NCI-H1694 (cell line): Measurements from ENCODE around the gene TOGARAM1.

Experiments used
- DNase-seq: peaks from one replicate; lab custom pipeline; 2025; lab: John Stamatoyannopoulos, UW

TOGARAM1 gene

GRCh38 chr14:44963775-44964380 is 1.9 kb downstream of the TOGARAM1 start:
- peak; percentile 34 for DNase-seq

- DNase-seq = no peak
Measured at GRCh38 chr14:44966601-44967336, 4.8 kb downstream of the TOGARAM1 start.

GRCh38 chr14:44968714-44969113 is 6.7 kb downstream of the TOGARAM1 start:
- DNase-seq = no peak

DNA sequence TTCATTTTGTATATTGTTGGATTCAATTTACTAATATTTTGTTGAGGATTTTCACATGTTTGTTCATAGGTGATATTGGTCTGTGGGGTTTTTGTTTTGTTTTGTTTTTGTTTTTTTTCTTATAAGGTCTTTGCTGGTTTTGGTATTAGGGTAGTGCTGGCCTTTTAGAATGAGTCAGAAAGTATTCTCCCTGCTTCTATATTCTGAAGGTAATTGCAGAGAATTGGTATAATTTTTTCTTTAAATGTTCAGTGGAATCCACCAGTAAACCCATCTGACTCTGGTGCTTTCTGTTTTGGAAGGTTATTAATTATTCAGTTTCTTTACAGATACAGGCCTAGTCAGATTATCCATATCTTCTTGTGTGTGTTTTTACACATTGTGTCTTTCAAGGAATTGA is 8.9 kb downstream of the TOGARAM1 start:
- no peak for DNase-seq

GRCh38 chr14:44971459-44971858 is 9.5 kb downstream of the TOGARAM1 start:
- DNase-seq = no peak

DNA sequence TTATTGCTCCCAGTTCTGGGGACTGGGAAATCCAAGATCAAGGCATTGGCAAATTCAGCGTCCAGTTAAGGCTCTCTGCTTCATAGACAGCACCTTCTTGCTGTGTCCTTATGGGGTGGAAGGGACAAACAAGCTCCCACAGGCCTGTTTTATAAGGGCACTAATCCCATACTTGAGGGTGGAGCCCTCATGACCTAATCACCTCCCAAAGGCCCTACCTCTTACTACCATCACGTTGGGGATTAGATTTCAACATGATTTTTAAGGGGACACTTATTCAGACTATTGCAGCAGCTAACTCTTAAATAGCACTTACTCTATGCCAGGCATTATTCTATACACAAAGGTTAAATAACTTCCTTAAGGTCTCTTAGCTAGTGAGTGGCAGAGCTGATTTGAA is 17.3 kb downstream of the TOGARAM1 start:
- no peak for DNase-seq

- DNase-seq = no peak
Measured at GRCh38 chr14:44979740-44980356, 17.9 kb downstream of the TOGARAM1 start.

- DNase-seq = no peak
Measured at GRCh38 chr14:44981198-44981597, 19.2 kb downstream of the TOGARAM1 start.

- DNase-seq = no peak
Measured at GRCh38 chr14:44982594-44982993, 20.6 kb downstream of the TOGARAM1 start.

DNA sequence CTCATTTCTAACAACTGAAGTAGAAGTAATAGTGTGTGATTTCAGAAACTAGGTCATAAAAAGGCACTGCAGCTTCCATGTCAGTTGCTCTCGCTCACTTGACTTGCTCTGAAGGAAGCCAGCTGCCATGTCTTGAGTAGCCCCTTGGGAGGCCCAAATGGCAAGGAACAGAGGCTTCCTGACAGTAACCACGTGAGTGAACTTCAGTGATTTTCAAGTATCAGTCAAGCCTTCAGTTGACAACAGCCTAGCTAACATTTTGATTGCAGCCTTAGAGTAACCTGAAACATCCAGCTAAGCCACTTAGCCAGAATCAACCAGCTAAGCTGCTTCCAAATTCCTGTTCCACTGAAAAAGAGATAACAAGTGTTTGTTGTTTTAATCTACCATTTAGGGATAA is 26.7 kb downstream of the TOGARAM1 start:
- DNase-seq = no peak

DNA sequence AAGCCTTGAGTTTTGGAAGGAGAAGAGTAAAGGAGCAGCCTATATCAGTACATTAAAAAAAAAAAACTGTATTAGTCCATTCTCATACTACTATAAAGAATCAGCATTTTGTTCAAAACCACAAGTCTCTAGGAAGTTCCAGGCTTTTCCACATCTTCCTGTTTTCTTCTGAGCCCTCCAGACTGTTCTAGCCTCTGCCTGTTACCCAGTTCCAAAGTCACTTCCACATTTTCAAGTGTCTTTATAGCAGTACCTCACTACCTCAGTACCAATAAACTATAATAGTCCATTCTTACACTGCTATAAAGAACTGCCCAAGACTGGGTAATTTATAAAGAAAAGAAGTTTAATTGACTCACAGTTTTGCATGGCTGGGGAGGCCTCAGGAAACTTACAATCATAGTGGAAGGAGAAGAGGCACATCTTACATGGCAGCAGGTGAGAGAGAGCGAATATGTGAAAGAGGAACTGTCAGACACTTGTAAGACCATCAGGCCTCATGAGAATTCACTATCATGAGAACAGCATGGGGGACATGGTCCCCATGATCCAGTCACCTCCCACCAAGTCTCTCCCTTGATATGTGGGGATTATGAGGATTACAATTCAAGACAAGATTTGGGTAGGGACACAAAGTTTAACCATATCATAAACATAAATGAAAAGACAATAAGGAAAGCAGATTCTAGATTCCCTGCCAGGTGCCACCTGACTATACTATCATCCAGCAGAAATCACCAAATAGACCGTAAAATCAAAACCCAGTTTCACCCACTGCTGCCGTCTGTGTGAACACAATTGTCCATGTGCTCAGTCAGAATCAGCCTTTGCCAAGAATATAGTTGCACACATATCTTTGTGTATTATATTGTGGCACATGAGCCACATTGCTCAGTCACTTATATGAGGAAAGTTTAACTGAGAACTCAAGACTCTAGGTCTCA is 27.8 kb downstream of the TOGARAM1 start:
- no peak for DNase-seq

DNA sequence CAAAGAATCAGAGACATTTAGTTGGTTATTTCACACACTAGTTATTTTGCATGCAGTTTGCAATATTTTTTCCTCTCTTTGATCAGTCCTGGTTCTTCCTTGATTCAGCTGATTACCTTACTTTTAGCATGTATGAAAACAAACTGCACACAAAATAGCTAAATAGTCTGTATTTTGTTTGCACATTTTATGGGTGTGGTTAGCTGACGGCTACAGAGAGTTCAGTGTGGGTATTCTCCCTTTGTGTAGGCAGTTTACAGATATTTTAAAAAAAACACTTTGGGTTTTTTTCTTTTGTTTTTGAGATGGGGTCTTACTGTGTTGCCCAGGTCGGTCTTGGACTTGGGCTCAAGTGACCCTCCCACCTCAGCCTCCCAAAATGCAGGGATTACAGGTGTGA is 28.5 kb downstream of the TOGARAM1 start:
- no peak for DNase-seq

DNA sequence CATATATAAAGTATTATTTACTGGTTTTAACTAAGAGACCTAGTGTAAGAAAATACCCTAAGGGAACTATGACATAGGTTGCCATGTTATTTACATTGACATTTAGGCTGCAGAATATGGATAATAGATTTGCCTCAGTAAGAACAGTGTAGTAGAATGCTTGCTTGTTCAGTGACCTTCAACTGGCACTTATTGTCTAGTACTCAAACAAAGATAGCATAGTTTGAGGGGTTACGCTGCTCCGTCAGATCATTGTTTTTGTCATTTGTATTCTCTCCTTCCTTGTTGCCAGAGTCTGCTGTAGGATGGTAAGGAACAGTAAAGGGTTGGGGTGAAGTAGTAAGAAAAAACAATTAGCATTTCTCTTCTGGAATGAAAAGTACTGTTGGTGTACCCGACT is 33.2 kb downstream of the TOGARAM1 start:
- no peak for DNase-seq

DNA sequence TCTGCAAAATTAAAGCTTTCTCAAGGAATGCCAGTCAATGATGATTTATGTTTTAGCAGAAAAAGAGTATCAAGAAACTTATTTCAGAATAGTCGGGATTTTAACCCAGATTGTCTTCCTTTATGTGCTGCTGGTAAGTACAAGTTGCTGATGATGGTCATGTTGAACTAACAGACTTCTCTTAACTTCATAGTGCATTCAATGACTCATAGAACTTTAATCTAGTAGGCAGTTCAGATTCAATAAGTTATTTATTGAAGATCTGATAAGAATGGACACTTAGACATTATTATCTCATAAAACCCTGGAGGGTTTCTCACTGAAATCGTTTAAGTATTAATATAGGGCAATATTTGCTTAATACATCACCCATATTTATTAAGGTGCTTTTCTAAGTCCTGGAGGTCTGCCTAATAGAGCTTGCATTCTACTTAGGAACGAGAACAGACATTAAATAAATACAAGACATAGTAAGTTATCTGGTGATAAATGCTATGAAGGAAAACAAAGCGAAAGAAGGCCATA is 33.8 kb downstream of the TOGARAM1 start:
- DNase-seq = no peak

- DNase-seq = no peak
Measured at GRCh38 chr14:45003924-45004323, 41.9 kb downstream of the TOGARAM1 start.

DNA sequence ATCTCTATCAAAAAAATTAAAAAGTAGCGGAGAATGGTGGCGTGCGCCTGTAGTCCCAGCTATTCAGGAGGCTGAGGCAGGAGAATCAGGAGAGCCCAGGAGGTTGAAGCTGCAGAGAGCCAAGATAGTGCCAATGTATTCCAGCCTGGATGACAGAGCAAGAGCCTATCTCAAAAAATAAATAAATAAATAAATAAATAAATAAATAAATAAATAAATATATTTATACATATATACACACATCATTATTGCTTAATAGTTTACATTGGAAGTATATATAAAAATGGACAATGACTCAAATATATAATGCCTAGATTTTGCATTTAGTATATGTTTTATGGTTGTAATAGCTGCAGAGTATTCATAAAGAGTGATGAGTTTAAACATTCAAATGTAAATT is 53.1 kb downstream of the TOGARAM1 start:
- no peak for DNase-seq

DNA sequence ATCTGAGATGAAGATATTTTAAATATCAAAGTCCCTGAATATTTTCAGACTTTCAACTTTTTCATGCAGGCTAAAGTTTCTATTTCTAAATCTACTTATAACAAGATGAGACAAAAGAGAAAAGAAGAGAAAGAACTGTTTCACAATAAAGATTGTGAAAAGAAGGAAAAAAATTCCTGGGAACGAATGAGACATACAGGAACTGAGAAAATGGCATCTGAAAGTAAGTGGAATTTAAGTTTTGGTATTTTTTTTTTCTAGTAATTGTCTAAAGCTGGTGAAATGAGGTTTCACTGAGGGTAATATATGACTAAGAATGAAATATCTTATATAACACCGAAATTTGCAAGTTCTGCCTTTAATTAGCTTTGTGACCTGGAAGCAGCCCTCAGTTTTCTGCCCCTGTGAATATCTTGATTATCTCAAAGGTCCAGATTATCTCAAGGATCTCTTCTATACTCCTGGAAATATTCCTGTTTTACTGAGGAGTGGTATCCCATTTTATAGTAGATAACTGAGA is 66.2 kb downstream of the TOGARAM1 start:
- no peak for DNase-seq

- DNase-seq = no peak
Measured at GRCh38 chr14:45034730-45035129, 72.7 kb downstream of the TOGARAM1 start.

GRCh38 chr14:45038256-45038655 is 76.3 kb downstream of the TOGARAM1 start:
- DNase-seq = no peak

DNA sequence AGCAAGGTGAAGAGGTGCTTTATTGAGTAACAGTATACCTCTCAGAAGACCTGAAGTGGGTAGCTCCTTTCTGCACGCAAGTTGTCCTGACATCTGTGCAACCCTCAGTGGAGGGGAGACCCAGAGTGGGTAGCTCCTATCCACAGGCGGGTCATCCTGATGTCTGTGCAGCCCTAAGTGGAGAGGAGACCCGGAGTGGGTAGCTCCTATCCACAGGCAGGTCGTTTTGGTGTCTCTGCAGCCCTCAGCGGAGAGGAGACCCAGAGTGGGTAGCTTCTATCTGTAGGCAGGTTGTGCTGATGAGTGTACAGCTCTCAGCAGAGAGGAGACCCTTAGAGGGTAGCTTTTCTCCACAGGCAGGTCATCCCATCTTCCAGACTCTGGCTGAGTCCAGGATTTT is 76.9 kb downstream of the TOGARAM1 start:
- DNase-seq = no peak

GRCh38 chr14:45039390-45039789 is 77.4 kb downstream of the TOGARAM1 start:
- DNase-seq = no peak

DNA sequence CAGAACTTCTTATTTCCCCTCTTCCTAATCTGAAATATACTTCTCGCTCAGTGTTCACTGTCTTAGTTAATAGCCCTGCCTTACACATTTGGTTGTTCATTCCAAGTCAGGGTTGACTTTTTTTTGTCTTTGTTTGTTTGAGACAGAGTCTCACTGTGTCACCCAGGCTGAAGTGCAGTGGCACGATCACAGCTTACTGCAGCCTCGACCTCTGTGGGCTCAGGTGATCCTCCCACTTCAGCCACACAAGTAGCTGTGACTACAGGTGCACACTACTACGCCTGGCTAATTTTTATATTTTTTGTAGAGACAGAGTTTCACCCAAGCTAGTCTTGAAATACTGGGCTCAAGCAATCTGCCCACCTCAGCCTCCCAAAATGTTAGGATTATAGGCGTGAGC is 79.7 kb downstream of the TOGARAM1 start:
- no peak for DNase-seq
